Prostate gland (tissue), 2 donors: ENCODE measurements around the gene MYO18B.

ENCODE experiments used
- POLR2A ChIP-seq: fragments of 450-650 bp; IDR thresholded peaks from one replicate; pipeline ENCODE4 v1.6.1; 2016; ENCODE audit warnings: antibody characterized with exemption, mild to moderate bottlenecking
- POLR2AphosphoS5 ChIP-seq: sonication (generic); formaldehyde crosslinking; IDR thresholded peaks from one replicate; pipeline ENCODE4 v1.6.1; 2017; ENCODE audit warnings: antibody characterized with exemption
- TF ChIP-seq, protein P1 (sequence below), 4 experiments: fragments of 200-600 bp in 2 of 4; fragments of 450-650 bp in 2 of 4; sonication (generic) in 2 of 4; IDR thresholded peaks; 1 replicate in 3 of 4; 2 replicates in 1 of 4; pipeline ENCODE4 v1.5.1; 2016 to 2019; ENCODE audit warnings: antibody characterized with exemption in 4 of 4, mild to moderate bottlenecking in 2 of 4, moderate library complexity in 2 of 4

DNA sequence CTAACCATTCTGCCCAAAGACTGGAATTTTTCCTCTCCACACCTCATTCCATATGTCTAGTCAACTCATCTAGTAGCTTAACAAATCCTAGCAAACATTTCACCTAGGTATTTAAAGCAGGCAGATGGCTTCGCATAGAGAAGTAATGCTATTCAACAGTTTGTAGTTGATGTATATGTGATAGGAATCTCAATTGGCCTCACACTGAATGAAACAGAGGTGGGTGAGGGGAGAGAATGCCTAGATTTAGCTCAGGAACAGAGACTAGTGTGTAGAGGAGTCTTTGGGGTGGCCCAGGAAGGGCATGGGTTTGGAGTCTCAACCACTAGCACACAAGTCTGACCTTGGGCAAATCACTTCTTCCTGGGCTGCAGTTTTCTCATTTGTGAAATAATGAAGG is 196.2 kb downstream of the MYO18B start:
- no peak for TF ChIP-seq POLR2AphosphoS5
- TF ChIP-seq, protein P1, sequence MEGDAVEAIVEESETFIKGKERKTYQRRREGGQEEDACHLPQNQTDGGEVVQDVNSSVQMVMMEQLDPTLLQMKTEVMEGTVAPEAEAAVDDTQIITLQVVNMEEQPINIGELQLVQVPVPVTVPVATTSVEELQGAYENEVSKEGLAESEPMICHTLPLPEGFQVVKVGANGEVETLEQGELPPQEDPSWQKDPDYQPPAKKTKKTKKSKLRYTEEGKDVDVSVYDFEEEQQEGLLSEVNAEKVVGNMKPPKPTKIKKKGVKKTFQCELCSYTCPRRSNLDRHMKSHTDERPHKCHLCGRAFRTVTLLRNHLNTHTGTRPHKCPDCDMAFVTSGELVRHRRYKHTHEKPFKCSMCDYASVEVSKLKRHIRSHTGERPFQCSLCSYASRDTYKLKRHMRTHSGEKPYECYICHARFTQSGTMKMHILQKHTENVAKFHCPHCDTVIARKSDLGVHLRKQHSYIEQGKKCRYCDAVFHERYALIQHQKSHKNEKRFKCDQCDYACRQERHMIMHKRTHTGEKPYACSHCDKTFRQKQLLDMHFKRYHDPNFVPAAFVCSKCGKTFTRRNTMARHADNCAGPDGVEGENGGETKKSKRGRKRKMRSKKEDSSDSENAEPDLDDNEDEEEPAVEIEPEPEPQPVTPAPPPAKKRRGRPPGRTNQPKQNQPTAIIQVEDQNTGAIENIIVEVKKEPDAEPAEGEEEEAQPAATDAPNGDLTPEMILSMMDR (IDR thresholded peaks at IDR 0.05): no peak
- TF ChIP-seq POLR2A: no peak
